Esophagus squamous epithelium (tissue), 4 donors: ENCODE measurements around the gene CAGE1.

Source experiments
- POLR2A ChIP-seq, 4 donors: fragments of 450-650 bp; IDR thresholded peaks; one replicate each; pipeline ENCODE4 v1.6.1; 2017; ENCODE audit warnings: antibody characterized with exemption in 4 of 4, mild to moderate bottlenecking in 4 of 4, moderate library complexity in 3 of 4
- TF ChIP-seq, protein P1 (sequence below), 6 experiments: fragments of 450-650 bp in 4 of 6; fragments of 200-600 bp in 2 of 6; sonication (generic) in 2 of 6; IDR thresholded peaks; one replicate each; pipeline ENCODE4 v1.5.1; 2016 to 2019; ENCODE audit warnings: antibody characterized with exemption in 6 of 6, mild to moderate bottlenecking in 4 of 6, moderate library complexity in 4 of 6

- TF ChIP-seq POLR2A (IDR thresholded peaks at IDR 0.05): no peak
- TF ChIP-seq, protein P1, sequence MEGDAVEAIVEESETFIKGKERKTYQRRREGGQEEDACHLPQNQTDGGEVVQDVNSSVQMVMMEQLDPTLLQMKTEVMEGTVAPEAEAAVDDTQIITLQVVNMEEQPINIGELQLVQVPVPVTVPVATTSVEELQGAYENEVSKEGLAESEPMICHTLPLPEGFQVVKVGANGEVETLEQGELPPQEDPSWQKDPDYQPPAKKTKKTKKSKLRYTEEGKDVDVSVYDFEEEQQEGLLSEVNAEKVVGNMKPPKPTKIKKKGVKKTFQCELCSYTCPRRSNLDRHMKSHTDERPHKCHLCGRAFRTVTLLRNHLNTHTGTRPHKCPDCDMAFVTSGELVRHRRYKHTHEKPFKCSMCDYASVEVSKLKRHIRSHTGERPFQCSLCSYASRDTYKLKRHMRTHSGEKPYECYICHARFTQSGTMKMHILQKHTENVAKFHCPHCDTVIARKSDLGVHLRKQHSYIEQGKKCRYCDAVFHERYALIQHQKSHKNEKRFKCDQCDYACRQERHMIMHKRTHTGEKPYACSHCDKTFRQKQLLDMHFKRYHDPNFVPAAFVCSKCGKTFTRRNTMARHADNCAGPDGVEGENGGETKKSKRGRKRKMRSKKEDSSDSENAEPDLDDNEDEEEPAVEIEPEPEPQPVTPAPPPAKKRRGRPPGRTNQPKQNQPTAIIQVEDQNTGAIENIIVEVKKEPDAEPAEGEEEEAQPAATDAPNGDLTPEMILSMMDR (IDR thresholded peaks at IDR 0.05): no peak
These were observed 2.9 kb upstream of the CAGE1 start for GRCh38 chr6:7392402-7392801.
